Measurements from ENCODE around the gene ABHD4.
"Not testable (repeated sequence)": the region's sequence is repeated elsewhere in the genome, so short reads cannot be mapped to it uniquely, and the experiment has no call there.

Gene ABHD4

DNA sequence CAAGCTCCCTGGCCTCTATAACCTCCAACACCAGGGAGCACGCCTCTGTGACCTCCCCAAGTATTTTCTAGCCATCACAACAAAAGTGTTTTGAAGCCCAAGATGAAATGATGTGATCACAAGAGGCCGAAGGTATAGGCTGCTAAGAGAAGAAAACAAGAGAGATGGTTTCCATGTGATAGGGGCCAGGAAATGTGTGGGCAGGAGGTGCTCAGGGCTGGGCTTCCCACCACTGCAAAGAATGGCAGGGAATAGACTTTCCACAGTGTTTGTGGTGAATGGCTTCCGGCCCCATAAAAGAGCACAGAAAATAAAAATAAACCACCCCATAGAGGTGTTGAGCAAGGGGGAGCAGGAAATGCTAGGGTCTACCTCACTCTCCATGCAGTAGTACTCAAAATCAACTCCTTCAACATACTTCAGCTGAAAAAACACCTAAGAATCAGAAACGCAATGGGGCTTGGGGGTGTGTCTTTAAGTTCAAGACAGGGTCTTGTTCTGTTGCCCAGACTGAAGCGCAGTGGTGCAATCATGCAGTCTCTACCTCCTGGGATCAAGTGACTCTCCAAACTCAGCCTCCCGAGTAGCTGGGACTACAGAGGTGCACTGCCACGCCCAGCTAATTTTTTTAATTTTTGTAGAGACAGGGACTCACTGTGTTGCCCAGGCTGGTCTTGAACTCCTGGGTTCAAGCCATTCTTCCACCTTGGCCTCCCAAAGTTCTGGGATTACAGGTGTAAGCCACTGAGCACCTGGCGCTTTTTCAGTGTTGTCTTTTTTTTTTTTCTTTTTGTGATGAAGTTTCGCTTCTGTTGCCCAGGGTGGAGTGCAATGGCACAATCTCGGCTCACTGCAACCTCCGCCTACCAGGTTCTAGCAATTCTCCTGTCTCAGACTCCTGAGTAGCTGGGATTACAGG, 36.2 kb upstream of the ABHD4 start:
- no peak for DNase-seq (ENCODE audit: low read depth in 2 of 2)

DNA sequence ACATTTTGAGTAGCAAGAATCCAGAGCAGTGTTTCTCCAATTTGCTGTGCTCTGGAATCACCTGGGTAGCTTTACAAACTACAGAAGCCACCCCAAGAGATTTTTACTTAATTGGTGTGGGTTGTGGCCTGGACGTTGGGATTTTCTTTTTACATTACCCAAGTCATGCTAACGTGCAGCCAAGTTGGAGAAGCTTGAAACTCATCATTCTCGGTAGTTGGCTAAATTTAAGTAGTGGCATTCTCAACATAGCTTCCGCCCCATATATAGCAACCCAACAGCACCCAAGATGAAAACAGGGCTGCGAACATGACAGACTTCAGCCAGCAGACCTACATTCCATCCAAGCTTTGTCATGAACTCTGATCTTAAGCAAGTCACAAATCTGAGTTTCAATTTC, 34.1 kb upstream of the ABHD4 start:
- no peak for DNase-seq (ENCODE audit: low read depth in 2 of 2)

DNA sequence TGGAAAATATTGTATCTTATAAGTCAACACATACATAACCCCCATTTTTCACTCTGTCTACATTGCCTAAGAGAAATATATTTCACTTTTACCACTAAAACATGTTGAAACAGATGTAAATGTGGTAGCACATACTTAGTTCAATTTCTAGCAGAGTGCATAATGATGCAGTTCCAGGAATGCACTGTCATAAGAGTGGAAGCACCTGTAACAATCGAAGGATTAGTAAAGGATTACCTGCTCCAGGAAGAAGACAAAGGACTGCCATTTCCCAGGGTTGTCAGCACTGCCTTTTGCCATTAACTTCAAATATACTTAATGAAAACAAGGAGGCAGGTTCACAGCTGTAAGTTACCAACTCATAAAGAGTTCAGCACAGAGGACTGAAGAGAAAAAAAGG, 33.6 kb upstream of the ABHD4 start:
- DNase-seq (ENCODE audit: low read depth in 2 of 2) = no peak

DNA sequence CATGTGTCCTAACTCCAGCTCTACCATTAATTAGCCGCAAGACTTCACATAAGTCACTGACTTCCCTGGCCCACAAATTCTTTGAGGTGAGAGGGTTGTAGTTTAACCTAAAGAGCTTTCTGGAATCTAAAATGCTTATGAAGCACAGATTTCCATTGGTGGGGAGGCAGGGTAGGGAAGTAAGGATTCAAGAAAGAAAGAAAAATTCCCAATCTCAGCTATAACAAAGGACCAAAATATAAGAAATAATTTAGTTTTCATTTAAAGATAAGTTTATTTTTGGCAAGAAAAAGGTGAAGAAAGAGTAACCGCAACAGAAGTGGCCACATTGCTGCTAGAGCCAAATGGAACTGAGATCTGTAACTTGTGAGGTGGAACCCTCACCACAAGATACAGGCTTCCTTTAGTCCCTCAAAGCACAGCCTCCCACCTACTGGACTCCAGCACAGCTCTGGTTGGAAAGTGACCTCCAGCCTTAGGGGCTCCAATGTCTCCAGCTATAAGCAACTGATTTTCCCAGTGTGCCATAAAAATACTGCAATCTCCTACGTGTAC, 32.6 kb upstream of the ABHD4 start:
- DNase-seq (ENCODE audit: low read depth in 2 of 2) = no peak

DNA sequence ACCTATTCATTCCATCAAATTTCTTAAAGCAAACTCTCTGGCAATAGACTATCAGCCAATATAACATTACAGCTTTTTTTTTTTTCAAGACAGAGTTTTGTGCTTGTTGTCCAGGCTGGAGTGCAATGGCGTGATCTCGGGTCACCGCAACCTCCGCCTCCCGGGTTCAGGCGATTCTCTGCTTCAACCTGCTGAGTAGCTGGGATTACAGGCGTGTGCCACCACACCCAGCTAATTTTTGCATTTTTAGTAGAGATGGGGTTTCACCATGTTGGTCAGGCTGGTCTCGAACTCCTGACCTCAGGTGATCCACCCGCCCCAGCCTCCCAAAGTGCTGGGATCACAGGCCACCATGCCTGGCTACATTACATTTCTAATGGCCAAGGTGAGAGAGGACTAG, 31.8 kb upstream of the ABHD4 start:
- not testable (repeated sequence) for DNase-seq (ENCODE audit: low read depth in 2 of 2)

DNA sequence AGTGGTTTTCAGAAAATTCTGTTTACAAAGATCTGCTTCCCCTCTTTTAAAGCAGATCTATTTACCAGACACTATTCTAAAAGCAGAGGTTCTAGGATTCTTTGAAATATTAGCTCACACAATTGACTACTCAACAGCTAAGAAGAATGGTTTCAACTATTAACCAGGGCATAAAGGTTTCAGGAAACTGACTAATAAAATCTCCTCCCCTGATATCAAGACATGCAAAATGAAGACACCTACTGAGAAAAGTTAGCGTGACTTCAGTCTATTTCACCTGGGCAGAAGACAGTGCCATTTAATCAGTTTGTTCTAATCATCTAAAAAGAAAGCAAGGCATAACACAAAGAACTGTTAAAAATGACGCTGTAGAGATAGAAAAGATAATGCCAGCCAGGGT, 31.3 kb upstream of the ABHD4 start:
- DNase-seq (ENCODE audit: low read depth in 2 of 2) = no peak

DNA sequence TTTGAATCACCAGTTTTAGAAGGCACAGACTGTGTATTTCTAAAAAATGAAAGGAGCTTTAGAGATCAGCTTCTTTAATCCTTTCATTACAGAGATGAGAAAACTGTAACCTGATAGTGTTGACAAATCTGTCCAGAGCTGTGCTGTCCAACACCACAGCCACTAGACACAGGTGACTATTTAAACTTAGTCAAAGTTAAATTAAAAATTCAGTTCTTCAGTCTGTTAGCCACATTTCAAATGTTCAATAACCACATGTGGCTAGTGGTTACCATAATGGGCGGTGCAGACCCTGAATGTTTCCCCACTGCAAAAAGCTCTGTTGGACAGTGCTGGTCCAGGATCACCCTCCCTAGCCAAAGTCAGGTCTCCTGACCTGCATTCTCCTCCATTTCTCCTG, 30.7 kb upstream of the ABHD4 start:
- no peak for DNase-seq (ENCODE audit: low read depth in 2 of 2)

DNA sequence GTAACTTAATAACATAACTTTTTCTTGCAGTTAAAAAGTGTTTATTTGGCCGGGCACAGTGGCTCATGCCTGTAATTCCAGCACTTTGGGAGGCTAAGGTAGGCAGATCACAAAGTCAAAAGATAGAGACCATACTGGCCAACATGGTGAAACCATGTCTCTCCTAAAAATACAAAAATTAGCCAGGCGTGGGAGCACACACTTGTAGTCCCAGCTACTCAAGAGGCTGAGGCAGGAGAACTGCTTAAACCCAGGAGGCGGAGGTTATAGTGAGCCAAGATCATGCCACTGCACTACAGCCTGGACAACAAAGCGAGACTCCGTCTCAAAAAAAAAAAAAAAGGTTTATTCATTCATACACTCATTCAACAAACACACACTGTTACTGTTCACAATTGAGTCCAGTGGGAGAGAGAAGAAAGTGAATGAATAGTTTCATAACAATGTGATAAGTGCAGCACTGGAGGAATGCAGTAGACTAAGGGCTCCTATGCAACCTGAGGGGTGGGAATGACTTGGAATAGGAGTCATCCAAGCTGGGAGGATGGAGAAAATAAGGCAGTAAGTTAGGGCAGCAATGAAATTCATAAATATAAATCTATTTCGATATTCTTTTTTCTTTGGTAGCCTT, 28.9 kb upstream of the ABHD4 start:
- DNase-seq (ENCODE audit: low read depth in 2 of 2) = no peak

DNA sequence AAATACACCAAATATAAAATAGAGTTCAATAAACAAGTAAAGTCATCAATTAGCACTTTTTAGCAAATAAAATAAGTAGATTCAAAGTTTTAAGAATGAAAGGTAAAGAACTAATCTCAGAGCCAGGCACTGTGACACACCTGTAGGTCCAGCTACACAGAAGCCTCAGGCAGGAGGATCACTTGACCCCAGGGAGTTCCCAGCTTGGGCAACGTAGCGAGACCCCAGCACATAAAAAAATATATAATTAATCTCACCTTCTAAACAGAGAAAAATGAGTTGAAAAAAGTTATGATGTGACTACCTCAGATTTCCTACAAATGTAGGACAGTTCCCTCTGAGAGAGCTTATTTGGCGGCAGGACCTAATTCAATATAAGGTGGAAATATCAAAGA, 28.4 kb upstream of the ABHD4 start:
- no peak for DNase-seq (ENCODE audit: low read depth in 2 of 2)

DNA sequence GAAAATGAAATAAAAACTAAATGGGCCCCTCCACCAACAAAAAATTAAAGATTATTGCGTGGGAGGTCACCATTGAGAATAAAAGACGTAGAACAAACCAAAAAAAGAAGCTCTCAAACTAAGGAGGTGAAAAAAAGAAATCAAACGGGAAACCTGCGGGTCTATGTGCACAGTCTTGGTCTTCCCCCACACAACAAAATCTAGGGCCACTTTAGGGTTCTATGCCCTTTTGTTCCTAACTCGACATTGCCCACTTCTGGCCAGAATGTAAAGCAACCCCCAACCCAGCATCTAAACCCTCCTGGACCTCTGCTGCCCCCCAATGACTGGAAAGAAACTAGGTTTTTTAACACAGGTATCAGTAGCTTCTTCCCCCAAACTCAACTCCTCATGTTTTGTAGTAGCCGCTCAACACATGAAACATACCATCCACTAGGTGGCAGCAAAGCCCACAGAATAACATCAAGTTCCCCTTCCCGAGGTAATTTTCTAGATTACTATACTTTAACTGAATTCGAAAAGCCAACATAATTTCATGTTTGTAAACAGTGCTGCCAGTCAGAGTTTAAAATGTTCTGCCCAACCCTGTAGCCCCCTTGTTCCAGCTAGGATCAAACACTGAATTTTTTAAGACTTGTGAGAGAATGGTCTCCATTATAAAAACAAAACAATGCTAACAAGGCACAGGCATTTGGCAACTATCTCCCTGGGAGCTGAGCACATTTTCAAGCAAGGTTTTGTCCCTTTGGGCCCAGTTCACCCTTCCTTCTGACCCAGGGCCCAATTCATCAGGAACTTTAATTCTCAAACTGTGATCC, 27.8 kb upstream of the ABHD4 start:
- DNase-seq (ENCODE audit: low read depth in 2 of 2) = peak; percentile 49 to 62

DNA sequence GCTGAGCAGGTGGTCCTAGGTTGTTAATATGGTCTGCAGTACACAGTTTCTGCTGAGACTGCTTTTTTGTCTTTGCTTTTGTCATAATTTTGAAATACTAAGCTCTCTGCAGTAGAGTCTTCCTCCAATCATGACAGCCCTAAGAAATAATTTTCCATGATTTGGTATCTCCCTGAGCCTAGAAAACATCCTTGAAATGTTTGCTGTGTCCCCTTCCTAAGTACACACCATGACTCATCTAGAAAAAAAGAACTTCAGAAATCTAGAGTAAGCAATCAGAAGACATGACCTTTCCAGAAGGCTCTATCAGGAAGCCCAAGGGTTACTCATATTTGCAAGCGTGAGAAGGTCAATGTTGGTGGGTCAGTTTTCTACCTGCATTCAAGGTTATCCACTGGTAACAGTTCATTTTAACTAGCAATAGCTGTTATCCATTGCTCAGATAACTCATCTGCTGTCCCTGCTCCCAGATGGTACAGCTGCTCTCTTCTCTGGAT, 25.5 kb upstream of the ABHD4 start:
- no peak for DNase-seq (ENCODE audit: low read depth in 2 of 2)

DNA sequence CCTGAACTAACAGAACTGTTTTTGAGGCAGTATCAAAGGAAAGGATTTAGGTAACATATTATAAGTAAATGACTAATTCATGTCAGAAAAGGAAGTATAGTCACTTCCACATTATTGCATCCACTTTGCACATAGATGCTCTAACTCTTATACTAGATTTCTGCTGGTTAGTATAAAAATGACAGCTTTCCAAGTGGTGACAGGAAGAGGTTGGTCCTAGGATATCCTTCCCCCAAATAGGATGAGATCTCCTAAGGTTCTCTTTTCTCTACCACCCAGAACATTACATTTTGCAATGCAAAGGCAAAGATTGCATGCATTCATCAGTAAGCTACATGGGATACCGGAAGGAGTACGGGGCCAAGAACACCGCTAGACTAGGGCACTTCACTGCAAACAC, 24.3 kb upstream of the ABHD4 start:
- no peak for DNase-seq (ENCODE audit: low read depth in 2 of 2)

DNA sequence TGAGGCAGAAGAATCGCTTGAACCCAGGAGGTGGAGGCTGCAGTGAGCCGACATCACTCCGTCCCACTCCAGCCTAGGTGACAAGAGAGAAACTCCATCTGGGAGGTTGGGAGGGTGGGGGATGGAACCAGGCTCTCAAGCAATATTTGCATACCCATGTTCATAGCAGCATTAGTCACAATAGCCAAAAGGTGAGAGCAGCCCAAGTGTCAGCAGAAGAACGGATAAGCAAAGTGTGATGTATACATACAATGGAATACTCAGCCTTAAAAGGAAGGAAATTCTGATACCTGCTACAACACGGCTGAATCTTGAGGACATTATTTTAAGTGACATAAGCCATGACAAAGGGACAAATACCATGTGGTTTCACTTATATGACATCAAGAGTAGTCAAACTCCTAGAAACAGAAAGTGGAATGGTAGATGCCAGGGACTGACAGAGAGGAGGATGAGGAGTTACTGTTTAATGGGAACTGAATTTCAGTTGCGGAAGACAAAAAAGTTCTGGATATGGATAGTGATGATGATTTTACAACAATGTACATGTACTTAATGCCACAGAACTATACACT, 20.7 kb upstream of the ABHD4 start:
- DNase-seq (ENCODE audit: low read depth in 2 of 2) = no peak

DNA sequence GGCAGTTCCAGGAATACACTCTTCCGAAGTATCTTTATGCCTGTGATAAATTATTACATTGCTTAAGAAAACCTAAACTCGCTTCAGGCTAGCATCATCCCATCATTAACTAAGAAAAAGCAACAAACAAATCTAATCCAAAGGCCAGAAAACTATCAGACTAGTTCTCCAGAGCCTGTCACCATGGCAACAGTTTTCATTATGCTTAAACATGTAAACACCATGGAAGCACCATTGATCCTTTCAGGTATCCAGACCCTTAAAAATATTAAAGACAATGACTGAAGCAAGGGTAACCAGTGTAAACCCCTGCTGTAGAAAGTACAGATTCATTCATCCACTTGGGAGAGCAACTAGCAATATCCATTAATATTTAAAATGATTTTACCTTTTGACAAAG, 18.9 kb upstream of the ABHD4 start:
- no peak for DNase-seq (ENCODE audit: low read depth in 2 of 2)

DNA sequence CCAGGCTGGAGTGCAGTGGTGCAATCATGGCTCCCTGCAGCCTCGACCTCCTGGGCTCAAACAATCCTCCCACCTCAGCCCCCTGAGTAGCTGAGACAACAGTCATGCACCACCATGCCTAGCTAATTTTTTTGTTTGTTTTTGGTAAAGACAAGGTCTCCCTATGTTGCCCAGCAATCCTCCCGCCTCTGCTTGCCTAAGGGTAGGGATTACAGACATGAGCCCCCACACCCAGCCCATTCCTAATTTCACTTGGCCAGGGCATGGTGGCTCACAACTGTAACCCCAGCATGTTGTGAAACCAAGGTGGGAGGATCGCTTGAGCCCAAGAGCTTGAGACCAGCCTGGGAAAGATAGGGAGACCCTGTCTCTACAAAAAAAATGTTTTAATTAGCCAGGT, 18.2 kb upstream of the ABHD4 start:
- no peak for DNase-seq (ENCODE audit: low read depth in 2 of 2)

DNA sequence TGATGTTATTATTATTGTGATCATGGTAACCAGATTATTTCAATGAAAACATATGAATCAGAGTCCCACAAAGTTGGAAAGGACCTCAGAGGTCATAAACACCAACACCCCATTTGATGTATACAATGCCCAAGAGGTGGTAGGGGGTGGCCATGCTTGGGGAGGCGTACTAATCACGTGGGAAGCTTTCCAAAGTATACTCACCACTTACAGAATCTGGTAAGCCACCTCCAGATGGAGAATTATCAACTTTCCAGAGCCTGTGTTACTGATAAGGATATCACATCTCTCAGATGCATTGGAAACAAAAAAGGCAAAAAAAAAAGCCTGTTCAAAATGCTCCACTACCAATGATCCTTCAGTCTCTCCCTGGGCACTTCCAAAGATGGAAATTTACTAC, 17.5 kb upstream of the ABHD4 start:
- DNase-seq (ENCODE audit: low read depth in 2 of 2) = no peak

DNA sequence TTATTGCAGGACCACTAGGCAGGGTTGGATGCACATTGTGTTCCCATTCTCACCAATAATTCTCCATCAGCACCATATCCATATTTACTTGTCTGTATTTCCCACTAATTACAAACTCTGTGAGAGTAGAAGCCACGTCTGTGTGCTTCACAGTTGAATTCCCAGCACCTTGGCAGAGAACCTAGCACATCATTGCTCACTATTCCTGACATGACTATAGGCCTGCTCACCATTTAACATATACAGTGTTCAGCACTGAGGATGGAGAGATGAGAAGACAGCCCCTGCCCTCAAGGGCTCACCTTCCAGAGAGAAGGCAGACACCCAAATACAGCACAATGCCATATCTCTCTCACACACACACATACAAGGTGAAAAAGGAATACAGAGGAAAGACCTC, 14.1 kb upstream of the ABHD4 start:
- no peak for DNase-seq (ENCODE audit: low read depth in 2 of 2)

DNA sequence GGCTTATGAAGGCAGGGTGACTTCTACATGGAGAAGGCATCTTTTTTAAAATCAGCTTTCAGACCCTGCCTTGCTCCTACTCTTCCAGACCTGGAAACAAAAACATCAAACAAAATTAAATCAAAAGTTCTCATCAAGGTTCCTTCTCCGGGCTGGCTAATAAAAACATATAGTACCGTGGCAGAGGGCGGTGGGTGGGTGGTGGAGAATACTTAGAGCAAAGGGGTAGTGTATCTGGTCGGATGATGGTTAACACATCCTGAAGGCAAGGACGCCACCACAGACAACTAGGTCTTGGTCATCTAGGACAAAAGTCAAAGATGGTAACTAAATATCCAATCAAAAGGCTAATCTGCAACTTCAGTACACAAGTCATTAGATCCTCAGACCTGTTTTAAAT, 10.9 kb upstream of the ABHD4 start:
- DNase-seq (ENCODE audit: low read depth in 2 of 2) = no peak

DNA sequence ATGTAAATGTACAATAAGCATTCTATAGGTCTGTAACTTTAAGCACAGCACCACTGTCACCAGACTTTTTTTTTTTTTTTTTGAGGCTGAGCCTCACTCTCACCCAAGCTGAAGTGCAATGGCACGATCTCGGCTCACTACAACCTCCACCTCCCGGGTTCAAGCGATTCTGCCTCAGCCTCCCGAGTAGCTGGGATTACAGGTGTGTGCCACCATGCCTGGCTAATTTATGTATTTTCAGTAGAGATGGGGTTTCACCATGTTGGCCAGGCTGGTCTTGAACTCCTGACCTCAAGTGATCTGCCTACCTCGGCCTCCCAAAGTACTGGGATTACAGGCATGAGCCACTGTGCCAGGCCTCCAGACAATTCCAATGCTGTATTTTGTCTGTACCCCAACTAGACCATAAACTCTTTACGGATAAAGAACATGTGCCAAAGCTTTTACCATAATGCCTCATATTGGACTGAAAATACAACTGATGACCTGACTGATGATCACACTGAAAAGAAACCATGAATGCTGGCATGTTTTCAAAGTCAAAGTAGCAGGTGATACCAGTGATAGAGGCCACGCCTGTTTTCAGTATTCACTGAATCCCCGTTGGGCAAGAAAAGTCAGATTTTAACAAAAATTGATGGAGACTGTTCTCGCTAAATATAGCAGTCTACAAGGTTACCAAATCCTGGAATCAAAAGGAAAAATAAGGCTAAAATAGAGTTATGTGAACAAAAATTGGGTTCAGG, 10.2 kb upstream of the ABHD4 start:
- DNase-seq (ENCODE audit: low read depth in 2 of 2) = not testable (repeated sequence)

DNA sequence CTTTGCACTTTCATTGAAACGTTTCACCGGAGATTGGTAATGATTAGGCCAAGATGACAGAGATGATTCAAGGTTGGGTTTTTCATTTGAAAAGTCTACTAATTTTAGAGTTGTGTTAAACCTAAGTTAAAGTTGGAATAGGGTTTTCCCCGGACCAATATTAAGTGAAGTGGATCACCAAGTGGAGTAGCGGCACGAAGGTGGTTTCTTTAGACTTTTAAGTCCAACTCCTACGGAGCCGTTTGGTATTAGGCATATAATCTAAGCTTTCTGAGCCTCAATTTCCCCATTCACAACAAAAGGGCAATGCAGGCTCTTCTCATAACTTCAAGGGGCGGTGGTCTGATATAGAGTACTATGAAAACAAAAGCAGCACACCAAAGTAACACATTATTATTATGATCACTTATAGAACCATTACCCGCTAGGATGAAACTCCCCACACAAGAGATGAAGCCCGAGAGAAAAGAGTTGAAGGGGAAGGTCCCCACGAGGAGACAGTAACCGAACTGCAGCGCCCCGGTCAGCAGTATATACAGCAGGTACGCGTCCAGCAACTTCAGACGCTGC, 9.5 kb upstream of the ABHD4 start:
- no peak for DNase-seq (ENCODE audit: low read depth in 2 of 2)

All from stimulated activated CD8-positive, alpha-beta memory T cell treated with anti-CD3 and anti-CD28 coated beads, Interleukin-2, amount 100 ng/mL, for 48 hours (primary cell).